B cell (primary cell): ENCODE data around the gene ZCCHC2. TPM values are rescaled to one million over a fixed set of nuclear protein-coding genes. Genes with fewer than 3 reads are reported as not detected.

Source experiments
- ATAC-seq: fragments of 200-7000 bp; cut with Tn5 transposase; one replicate; pipeline ENCODE4 v1.10.0; 2021; ENCODE audit warnings: low read depth, mild to moderate bottlenecking, moderate number of reproducible peaks, moderate library complexity
- CTCF ChIA-PET: fragments of 350-600 bp; sonication (Branson Sonifier 250); formaldehyde crosslinking; loops from one replicate; lab custom pipeline; 2021; ENCODE audit warnings: antibody characterized with exemption, inconsistent platforms; lab: Charles Lee
- POLR2A ChIA-PET: fragments of 350-600 bp; sonication (Branson Sonifier 250); formaldehyde crosslinking; loops from one replicate; lab custom pipeline; 2021; ENCODE audit warnings: antibody characterized with exemption; lab: Charles Lee
- DNase-seq: peaks from one replicate; pipeline ENCODE4 v3.0.0; 2013
- H2AFZ ChIP-seq: 2 replicates; pipeline ENCODE4 v1.6.1; 2012; ENCODE audit warnings: mild to moderate bottlenecking, low read depth, low read length; ENCODE audit not compliant: insufficient read depth, poor library complexity, severe bottlenecking
- H3K27ac ChIP-seq, 2 donors: 1 replicate in 1 of 2; 2 replicates in 1 of 2; pipeline ENCODE4 v1.5.1; 2012 to 2013; ENCODE audit warnings: low read length in 2 of 2, mild to moderate bottlenecking in 2 of 2, moderate library complexity in 1 of 2
- H3K27me3 ChIP-seq, 4 experiments: fragments of 200-600 bp in 1 of 4; sonication (generic) in 1 of 4; replicated peaks in 1 of 4; 1 replicate in 2 of 4; 2 replicates in 2 of 4; pipeline versions ENCODE4 v1.6.1 to v1.7.0; 2013 to 2016; ENCODE audit warnings: low read length in 3 of 4, mild to moderate bottlenecking in 2 of 4, mixed read lengths in 1 of 4, moderate library complexity in 1 of 4; ENCODE audit not compliant: insufficient read depth in 4 of 4, control insufficient read depth in 3 of 4; ENCODE audit errors: control extremely low read depth in 1 of 4
- H3K36me3 ChIP-seq, 2 experiments: replicated peaks in 1 of 2; 1 replicate in 1 of 2; 2 replicates in 1 of 2; pipeline versions ENCODE4 v1.6.1 to v1.7.1; 2013; ENCODE audit warnings: low read length in 1 of 2; ENCODE audit not compliant: insufficient read depth in 2 of 2, control insufficient read depth in 1 of 2; ENCODE audit errors: control extremely low read depth in 1 of 2, extremely low read depth in 1 of 2
- H3K4me1 ChIP-seq, 2 donors: fragments of 200-600 bp in 1 of 2; sonication (generic) in 1 of 2; 1 replicate in 1 of 2; 2 replicates in 1 of 2; pipeline versions ENCODE4 v1.5.1 to v1.6.1; 2013 to 2017; ENCODE audit warnings: low read length in 2 of 2; ENCODE audit not compliant: control insufficient read depth in 2 of 2, insufficient read depth in 2 of 2
- H3K4me2 ChIP-seq: replicated peaks from 2 replicates; pipeline ENCODE3; 2012; ENCODE audit warnings: mild to moderate bottlenecking, low read depth, low read length; ENCODE audit not compliant: poor library complexity, severe bottlenecking
- H3K4me3 ChIP-seq, 5 experiments: fragments of 200-600 bp in 1 of 5; sonication (generic) in 1 of 5; 1 replicate in 3 of 5; 2 replicates in 2 of 5; pipeline versions ENCODE4 v1.5.1 to v1.7.0; 2011 to 2016; ENCODE audit warnings: low read length in 4 of 5, mild to moderate bottlenecking in 4 of 5, low read depth in 2 of 5, control low read depth in 1 of 5, moderate library complexity in 1 of 5; ENCODE audit not compliant: insufficient read depth in 1 of 5; ENCODE audit errors: control extremely low read depth in 1 of 5, extremely low read depth in 1 of 5
- H3K79me2 ChIP-seq: fragments of 200-600 bp; sonication (generic); one replicate; pipeline ENCODE4 v1.6.0; 2016; ENCODE audit warnings: low read length; ENCODE audit not compliant: control insufficient read depth, insufficient read depth
- H3K9ac ChIP-seq: fragments of 200-600 bp; sonication (generic); 2 replicates; pipeline ENCODE4 v1.6.1; 2017; ENCODE audit warnings: mild to moderate bottlenecking, low read length, moderate library complexity
- H3K9me3 ChIP-seq, 3 donors: one replicate each; pipeline versions ENCODE4 v1.6.1 to v1.7.1; 2013; ENCODE audit warnings: low read length in 2 of 3; ENCODE audit not compliant: control insufficient read depth in 2 of 3, insufficient read depth in 1 of 3; ENCODE audit errors: control extremely low read depth in 1 of 3
- H4K20me1 ChIP-seq: 2 replicates; pipeline ENCODE4 v1.6.0; 2012; ENCODE audit warnings: mild to moderate bottlenecking, low read length; ENCODE audit not compliant: insufficient read depth, control insufficient read depth, poor library complexity, severe bottlenecking
- H3K27ac Mint-ChIP-seq: one replicate; pipeline ENCODE4 v1.8.0; 2021; ENCODE audit warnings: mixed read lengths
- H3K27me3 Mint-ChIP-seq: one replicate; pipeline ENCODE4 v1.8.0; 2021; ENCODE audit warnings: mixed read lengths
- H3K4me1 Mint-ChIP-seq: one replicate; pipeline ENCODE4 v1.8.0; 2021; ENCODE audit warnings: mixed read lengths
- H3K4me3 Mint-ChIP-seq: one replicate; pipeline ENCODE4 v1.8.0; 2021; ENCODE audit warnings: mixed read lengths
- H3K9me3 Mint-ChIP-seq: one replicate; pipeline ENCODE4 v1.8.0; 2022; ENCODE audit warnings: mixed read lengths; ENCODE audit not compliant: insufficient read depth
- EZH2 ChIP-seq: IDR thresholded peaks from 2 replicates; pipeline ENCODE4 v1.6.1; 2012; ENCODE audit warnings: borderline replicate concordance, low read depth, mild to moderate bottlenecking, moderate library complexity, low read length; ENCODE audit not compliant: insufficient read depth, poor library complexity, severe bottlenecking
- WGBS: methylation state at CpG from one replicate; pipeline ENCODE4 v1.1.5; 2013; ENCODE audit warnings: missing lambda C conversion rate; ENCODE audit not compliant: insufficient coverage; 5-methylcytosine and 5-hydroxymethylcytosine counted together
- intact Hi-C: fragments of 100-400 bp; cut with micrococcal nuclease; formaldehyde crosslinking; loops from one replicate; pipeline ENCODE4 v1.10.0; 2022
- polyA plus RNA-seq: library from polyadenylated mRNA; depleted of rRNA; stranded (reverse); fragments of >200 nt; gene quantifications from 2 replicates; pipeline ENCODE4 v1.2.3, GENCODE V29; 2012
- total RNA-seq, 2 donors: library from RNA; stranded (reverse); fragments of 120-200 nt in 1 of 2; gene quantifications; 1 replicate in 1 of 2; 2 replicates in 1 of 2; pipeline versions ENCODE4 v1.2.3 to v1.2.4, GENCODE V29; 2013 to 2022
- TF ChIP-seq, protein P1 (sequence below): fragments of 200-600 bp; IDR thresholded peaks from one replicate; pipeline ENCODE4 v1.8.0; 2022; ENCODE audit warnings: antibody characterized with exemption, mild to moderate bottlenecking

The ZCCHC2 gene
- total and polyA plus RNA-seq, 2 donors (not counting 1 experiment from before 2014, with no cell fraction given): 24.5 to 53.7 TPM

DNA sequence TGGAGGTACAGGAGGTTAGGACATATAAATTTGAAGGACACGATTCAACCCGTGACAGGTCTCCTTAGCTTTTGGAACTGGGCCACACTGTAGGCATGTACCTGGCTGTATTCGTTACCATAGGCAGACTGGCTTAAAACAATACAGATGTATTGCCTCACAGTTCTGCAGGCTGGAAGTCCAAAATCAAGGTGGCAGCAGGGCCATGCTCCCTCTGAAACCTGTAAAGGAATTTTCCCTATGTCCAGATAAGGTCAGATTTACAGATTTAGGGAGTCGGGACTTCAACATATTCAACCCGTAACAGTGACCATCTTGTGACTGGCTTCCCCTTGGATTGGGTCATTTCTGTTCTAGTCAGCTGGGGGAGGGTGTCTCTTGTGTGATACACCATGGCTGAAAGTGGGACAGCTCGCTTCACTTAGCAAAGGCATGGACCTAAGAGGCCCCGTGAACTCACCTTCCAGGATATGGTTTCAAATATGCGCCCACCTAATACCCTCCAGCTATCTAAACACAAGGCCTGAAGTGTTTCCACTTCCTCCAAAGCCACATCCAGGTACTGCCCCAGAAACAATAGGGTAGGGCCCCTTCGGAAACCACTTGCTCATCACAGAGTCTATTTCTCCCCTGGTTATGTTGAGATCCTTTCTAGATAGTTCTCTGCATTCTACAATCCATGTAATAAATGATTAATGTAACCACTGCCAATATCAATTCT lies 85.0 kb downstream of the ZCCHC2 start:
- no peak overlapping the region for H3K4me3 ChIP-seq
- Mint-ChIP-seq H3K4me1 (peaks cover 7% of the 10 kb centered on the region), H3K27me3 (peaks cover 20% of the 10 kb centered on the region), H3K27ac (no peak overlapping the region), H3K9me3 (no peaks in the 10 kb centered on the region), H3K4me3 (no peak overlapping the region)
- H4K20me1 ChIP-seq: no peaks in the 10 kb centered on the region
- ChIA-PET POLR2A (no interaction called here), CTCF (no interaction called here)
- H3K9ac ChIP-seq: no peak overlapping the region
- TF ChIP-seq EZH2: no peak
- TF ChIP-seq, protein P1, sequence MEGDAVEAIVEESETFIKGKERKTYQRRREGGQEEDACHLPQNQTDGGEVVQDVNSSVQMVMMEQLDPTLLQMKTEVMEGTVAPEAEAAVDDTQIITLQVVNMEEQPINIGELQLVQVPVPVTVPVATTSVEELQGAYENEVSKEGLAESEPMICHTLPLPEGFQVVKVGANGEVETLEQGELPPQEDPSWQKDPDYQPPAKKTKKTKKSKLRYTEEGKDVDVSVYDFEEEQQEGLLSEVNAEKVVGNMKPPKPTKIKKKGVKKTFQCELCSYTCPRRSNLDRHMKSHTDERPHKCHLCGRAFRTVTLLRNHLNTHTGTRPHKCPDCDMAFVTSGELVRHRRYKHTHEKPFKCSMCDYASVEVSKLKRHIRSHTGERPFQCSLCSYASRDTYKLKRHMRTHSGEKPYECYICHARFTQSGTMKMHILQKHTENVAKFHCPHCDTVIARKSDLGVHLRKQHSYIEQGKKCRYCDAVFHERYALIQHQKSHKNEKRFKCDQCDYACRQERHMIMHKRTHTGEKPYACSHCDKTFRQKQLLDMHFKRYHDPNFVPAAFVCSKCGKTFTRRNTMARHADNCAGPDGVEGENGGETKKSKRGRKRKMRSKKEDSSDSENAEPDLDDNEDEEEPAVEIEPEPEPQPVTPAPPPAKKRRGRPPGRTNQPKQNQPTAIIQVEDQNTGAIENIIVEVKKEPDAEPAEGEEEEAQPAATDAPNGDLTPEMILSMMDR: no peak
- H3K27ac ChIP-seq: no peak overlapping the region
- H3K4me2 ChIP-seq: no peak overlapping the region
- no peaks in the 10 kb centered on the region for H3K79me2 ChIP-seq
- WGBS: 91% methylated on average over 7 of the region's 9 CpGs
- no peak for DNase-seq
- no peak overlapping the region for H2AFZ ChIP-seq
- H3K27me3 ChIP-seq: peaks cover 0 to 4% (median 2%) of the 10 kb centered on the region in 4 experiments
- peaks cover 0 to 13% of the 10 kb centered on the region in 2 donors for H3K4me1 ChIP-seq
- ATAC-seq: no peak
- H3K9me3 ChIP-seq: peaks cover 0 to 2% (median 0%) of the 10 kb centered on the region in 3 donors
- H3K36me3 ChIP-seq: no peaks in the 10 kb centered on the region
- intact Hi-C loops: no loop called here

GRCh38 chr18:62609764-62610163 lies 86.9 kb downstream of the ZCCHC2 start:
- CTCF ChIA-PET: no interaction called here
- H3K36me3 ChIP-seq: no peaks in the 10 kb centered on the region
- 56% methylated on average over 2 of the region's 2 CpGs for WGBS
- Mint-ChIP-seq H3K9me3 (no peaks in the 10 kb centered on the region), H3K4me3 (no peak overlapping the region), H3K27me3 (peaks cover 21% of the 10 kb centered on the region), H3K27ac (no peak overlapping the region), H3K4me1 (peaks cover 12% of the 10 kb centered on the region)
- H3K79me2 ChIP-seq: no peaks in the 10 kb centered on the region
- H3K9me3 ChIP-seq: peaks cover 0 to 2% (median 0%) of the 10 kb centered on the region in 3 donors
- no peak overlapping the region for H3K4me3 ChIP-seq
- H3K4me1 ChIP-seq: peaks cover 0 to 14% of the 10 kb centered on the region in 2 donors
- no peak overlapping the region for H3K9ac ChIP-seq
- H3K27ac ChIP-seq: no peak overlapping the region
- ATAC-seq: no peak
- peaks cover 0 to 6% (median 2%) of the 10 kb centered on the region in 4 experiments for H3K27me3 ChIP-seq
- DNase-seq: no peak
- intact Hi-C loops: no loop called here
- POLR2A ChIA-PET: no interaction called here
- TF ChIP-seq, protein P1: no peak
- no peak for TF ChIP-seq EZH2
- no peak overlapping the region for H3K4me2 ChIP-seq
- H4K20me1 ChIP-seq: no peaks in the 10 kb centered on the region
- no peak overlapping the region for H2AFZ ChIP-seq
